CD4-positive, alpha-beta T cell (primary cell): ENCODE data around the gene CLDN12. TPM values are rescaled to one million over a fixed set of nuclear protein-coding genes. Genes with fewer than 3 reads are reported as not detected.

Source experiments
- ATAC-seq: fragments of 200-7000 bp; cut with Tn5 transposase; one replicate; pipeline ENCODE4 v1.10.0; 2022; ENCODE audit warnings: mild to moderate bottlenecking; ENCODE audit not compliant: poor library complexity
- CTCF ChIA-PET: fragments of 350-600 bp; sonication (Branson Sonifier 250); formaldehyde crosslinking; loops from one replicate; lab custom pipeline; 2021; ENCODE audit warnings: antibody characterized with exemption, inconsistent platforms; lab: Charles Lee
- POLR2A ChIA-PET: fragments of 350-600 bp; sonication (Branson Sonifier 250); formaldehyde crosslinking; loops from one replicate; lab custom pipeline; 2021; ENCODE audit warnings: antibody characterized with exemption, inconsistent platforms; lab: Charles Lee
- DNase-seq, 14 experiments: peaks; one replicate each; pipeline ENCODE4 v3.0.0-alpha.2; 2013 to 2020; ENCODE audit warnings: mixed read lengths in 2 of 14
- H3K27ac ChIP-seq, 2 donors: one replicate each; pipeline versions ENCODE4 v1.5.1 to v1.7.0; 2013; ENCODE audit warnings: low read length in 2 of 2, low read depth in 1 of 2, mild to moderate bottlenecking in 1 of 2
- H3K27me3 ChIP-seq, 2 experiments: 1 replicate in 1 of 2; 2 replicates in 1 of 2; pipeline versions ENCODE4 v1.6.1 to v1.7.0; 2013; ENCODE audit warnings: low read length in 2 of 2, control low read depth in 1 of 2, mild to moderate bottlenecking in 1 of 2, moderate library complexity in 1 of 2; ENCODE audit not compliant: insufficient read depth in 2 of 2, control insufficient read depth in 1 of 2
- H3K36me3 ChIP-seq: one replicate; pipeline ENCODE4 v1.6.1; 2013; ENCODE audit warnings: low read length, control low read depth; ENCODE audit not compliant: insufficient read depth
- H3K4me1 ChIP-seq: one replicate; pipeline ENCODE4 v1.6.1; 2013; ENCODE audit warnings: low read length, control low read depth; ENCODE audit not compliant: insufficient read depth
- H3K4me3 ChIP-seq: one replicate; pipeline ENCODE4 v1.5.1; 2013; ENCODE audit warnings: mild to moderate bottlenecking, low read length, moderate library complexity
- H3K9me3 ChIP-seq, 2 experiments: 1 replicate in 1 of 2; 2 replicates in 1 of 2; pipeline versions ENCODE4 v1.6.1 to v1.7.0; 2013; ENCODE audit warnings: low read length in 2 of 2, mild to moderate bottlenecking in 2 of 2, control low read depth in 1 of 2, moderate library complexity in 1 of 2; ENCODE audit not compliant: control insufficient read depth in 1 of 2, insufficient read depth in 1 of 2
- H3K27ac Mint-ChIP-seq: one replicate; pipeline ENCODE4 v1.8.0; 2020; ENCODE audit warnings: mixed read lengths
- H3K27me3 Mint-ChIP-seq: one replicate; pipeline ENCODE4 v1.8.0; 2021; ENCODE audit warnings: mixed read lengths
- H3K36me3 Mint-ChIP-seq: one replicate; pipeline ENCODE4 v1.8.0; 2021; ENCODE audit warnings: low read depth, mixed read lengths
- H3K4me1 Mint-ChIP-seq: one replicate; pipeline ENCODE4 v1.8.0; 2021; ENCODE audit warnings: low read depth, mixed read lengths
- H3K4me3 Mint-ChIP-seq: one replicate; pipeline ENCODE4 v1.8.0; 2020; ENCODE audit warnings: mild to moderate bottlenecking, mixed read lengths
- H3K9me3 Mint-ChIP-seq: one replicate; pipeline ENCODE4 v1.8.0; 2020; ENCODE audit warnings: mixed read lengths
- intact Hi-C, 2 experiments: fragments of 100-400 bp; cut with DNase I in 1 of 2; cut with micrococcal nuclease in 1 of 2; formaldehyde crosslinking; loops; one replicate each; pipeline versions ENCODE4 v1.15.1 to v1.9.0; 2023 to 2025; cut with DNase I, micrococcal nuclease
- total RNA-seq, 174 experiments: library from RNA in 2 of 174; stranded (reverse) in 2 of 174; gene quantifications; one replicate each; pipeline ENCODE4 v1.2.3 and lab custom pipeline; 2021 to 2026
- TF ChIP-seq, protein P1 (sequence below): fragments of 200-600 bp; IDR thresholded peaks from one replicate; pipeline ENCODE4 v1.8.0; 2022; ENCODE audit warnings: antibody characterized with exemption, mild to moderate bottlenecking

CLDN12 gene
- total RNA-seq, 2 experiments from 2014 or later, result 1.1 to 1.4 TPM

DNA sequence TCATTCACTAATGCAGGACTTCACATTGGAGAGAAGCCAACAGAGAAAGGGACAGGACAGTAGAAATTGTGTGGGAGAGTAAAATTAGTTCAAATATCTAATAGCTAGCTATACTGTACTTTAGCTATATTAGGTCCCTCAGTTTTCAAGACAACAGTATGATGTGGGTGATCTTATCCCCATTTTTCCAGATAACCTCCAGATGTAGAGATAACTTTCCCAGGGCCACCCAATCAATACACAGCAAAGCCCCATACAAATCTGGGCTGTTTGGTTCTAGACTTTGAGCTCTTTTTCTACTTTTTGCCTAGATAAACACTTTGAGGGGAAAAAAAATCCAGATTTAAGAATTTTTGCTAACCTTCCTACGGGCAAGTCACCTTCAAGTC lies 482 bp upstream of the CLDN12 start:
- Histone ChIP-seq H3K27me3 (no peaks in the 10 kb centered on the region), H3K9me3 (peaks cover 5 to 14% of the 10 kb centered on the region in 2 experiments), H3K36me3 (no peaks in the 10 kb centered on the region), H3K4me3 (peak overlapping the region; percentile 69), H3K4me1 (peaks cover 3% of the 10 kb centered on the region), H3K27ac (no peak overlapping the region)
- peaks cover 17% of the 10 kb centered on the region for H3K4me1 Mint-ChIP-seq
- H3K4me3 Mint-ChIP-seq, result peak overlapping the region; percentile 96
- TF ChIP-seq, protein P1, sequence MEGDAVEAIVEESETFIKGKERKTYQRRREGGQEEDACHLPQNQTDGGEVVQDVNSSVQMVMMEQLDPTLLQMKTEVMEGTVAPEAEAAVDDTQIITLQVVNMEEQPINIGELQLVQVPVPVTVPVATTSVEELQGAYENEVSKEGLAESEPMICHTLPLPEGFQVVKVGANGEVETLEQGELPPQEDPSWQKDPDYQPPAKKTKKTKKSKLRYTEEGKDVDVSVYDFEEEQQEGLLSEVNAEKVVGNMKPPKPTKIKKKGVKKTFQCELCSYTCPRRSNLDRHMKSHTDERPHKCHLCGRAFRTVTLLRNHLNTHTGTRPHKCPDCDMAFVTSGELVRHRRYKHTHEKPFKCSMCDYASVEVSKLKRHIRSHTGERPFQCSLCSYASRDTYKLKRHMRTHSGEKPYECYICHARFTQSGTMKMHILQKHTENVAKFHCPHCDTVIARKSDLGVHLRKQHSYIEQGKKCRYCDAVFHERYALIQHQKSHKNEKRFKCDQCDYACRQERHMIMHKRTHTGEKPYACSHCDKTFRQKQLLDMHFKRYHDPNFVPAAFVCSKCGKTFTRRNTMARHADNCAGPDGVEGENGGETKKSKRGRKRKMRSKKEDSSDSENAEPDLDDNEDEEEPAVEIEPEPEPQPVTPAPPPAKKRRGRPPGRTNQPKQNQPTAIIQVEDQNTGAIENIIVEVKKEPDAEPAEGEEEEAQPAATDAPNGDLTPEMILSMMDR, result no peak
- DNase-seq (no peak), ATAC-seq (no peak)
- CTCF ChIA-PET, result interaction anchor here (0.5 to 2.0 kb wide), 3 partner anchors 25 to 632 kb away, joined by 3 to 6 read pairs (median 6); partner anchors contain the start of gene GTPBP10
- POLR2A ChIA-PET, result interaction anchor here (1.2 kb wide), 1 partner anchor 57 kb away, joined by 9 read pairs; the partner anchor contains the start of gene GTPBP10
- H3K36me3 Mint-ChIP-seq, result peaks cover 7% of the 10 kb centered on the region
- H3K27me3 Mint-ChIP-seq, result no peaks in the 10 kb centered on the region
- intact Hi-C loops, result loop anchor here (1.0 to 5.0 kb wide), 3 partner anchors 54 to 155 kb away; partner anchors contain the start of genes CFAP69 (in 1 of the 2) and GTPBP10 (in 1 of the 2)
- H3K9me3 Mint-ChIP-seq, result peaks cover 5% of the 10 kb centered on the region
- H3K27ac Mint-ChIP-seq, result peak overlapping the region; percentile 84

DNA sequence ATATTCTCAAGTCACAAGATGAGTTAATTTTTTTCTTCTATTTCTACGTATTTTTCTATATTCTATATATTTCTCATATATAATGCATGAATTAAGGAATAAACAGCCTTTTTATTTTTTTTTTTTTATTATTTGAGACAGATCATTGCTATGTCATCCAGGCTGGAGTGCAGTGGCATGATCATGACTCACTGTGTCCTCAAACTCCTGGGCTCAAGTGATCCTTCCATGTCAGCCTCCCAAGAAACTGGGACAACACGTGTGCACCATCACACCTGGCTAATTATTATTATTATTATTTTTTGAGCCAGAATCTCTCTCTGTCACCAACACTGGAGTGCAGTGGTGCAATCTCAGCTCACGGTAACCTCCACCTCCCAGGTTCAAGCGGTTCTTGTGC lies 1.5 kb downstream of the CLDN12 start:
- H3K4me1 ChIP-seq, result peaks cover 3% of the 10 kb centered on the region
- H3K27me3 ChIP-seq, result no peaks in the 10 kb centered on the region
- no peak overlapping the region for H3K27ac ChIP-seq
- Mint-ChIP-seq H3K4me1 (peaks cover 17% of the 10 kb centered on the region), H3K9me3 (no peaks in the 10 kb centered on the region), H3K36me3 (peaks cover 7% of the 10 kb centered on the region), H3K4me3 (peak overlapping the region; percentile 96), H3K27me3 (no peaks in the 10 kb centered on the region), H3K27ac (no peak overlapping the region)
- H3K9me3 ChIP-seq, result no peaks in the 10 kb centered on the region
- ATAC-seq (no peak), DNase-seq (no peak)
- H3K4me3 ChIP-seq, result no peak overlapping the region
- CTCF ChIA-PET, result no interaction called here
- TF ChIP-seq, protein P1, result no peak
- no peaks in the 10 kb centered on the region for H3K36me3 ChIP-seq
- intact Hi-C loops, result loop anchor here (5.0 kb wide), 1 partner anchor 157 kb away; the partner anchor contains the start of gene CFAP69 (in 2 of the 2)
- POLR2A ChIA-PET, result no interaction called here

DNA sequence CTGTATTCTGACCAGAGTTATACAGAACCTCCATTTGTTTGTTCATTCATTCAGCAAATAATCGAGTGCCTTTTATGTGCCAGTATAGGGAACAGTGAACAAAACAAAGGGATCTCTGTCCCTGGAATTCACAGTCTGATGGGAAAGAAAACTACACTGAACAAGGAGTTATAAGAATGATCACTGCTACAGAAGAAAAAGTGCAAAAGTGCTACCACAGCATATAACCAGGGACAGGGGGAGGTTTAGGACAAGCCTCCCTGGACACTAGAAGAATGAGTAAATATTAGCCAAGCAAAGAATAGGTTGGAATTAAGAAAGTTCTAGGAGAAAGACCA lies 4.2 kb downstream of the CLDN12 start:
- H3K36me3 Mint-ChIP-seq, result peaks cover 7% of the 10 kb centered on the region
- TF ChIP-seq, protein P1, result no peak
- no peak overlapping the region for H3K27ac Mint-ChIP-seq
- Histone ChIP-seq H3K4me3 (no peak overlapping the region), H3K36me3 (no peaks in the 10 kb centered on the region), H3K27me3 (no peaks in the 10 kb centered on the region), H3K4me1 (peaks cover 3% of the 10 kb centered on the region), H3K9me3 (no peaks in the 10 kb centered on the region), H3K27ac (no peak overlapping the region)
- H3K9me3 Mint-ChIP-seq, result no peaks in the 10 kb centered on the region
- H3K27me3 Mint-ChIP-seq, result no peaks in the 10 kb centered on the region
- H3K4me1 Mint-ChIP-seq, result peaks cover 17% of the 10 kb centered on the region
- DNase-seq (no peak), ATAC-seq (no peak)
- no peak overlapping the region for H3K4me3 Mint-ChIP-seq
- CTCF ChIA-PET, result no interaction called here
- intact Hi-C loops, result loop anchor here in 1 of 2 experiments (5.0 kb wide), 1 partner anchor 160 kb away; the partner anchor contains the start of gene CFAP69
- POLR2A ChIA-PET, result no interaction called here
